ENCODE data around the gene PTGER3.

- TF ChIP-seq CTCF (IDR thresholded peaks at IDR 0.05 in 4 of 5, conservative IDR thresholded peaks at IDR 0.05 in 1 of 5) (no peak), POLR2A (IDR thresholded peaks at IDR 0.05) (no peak)
Observed at GRCh38 chr1:71019233-71019969, 28.2 kb downstream of the PTGER3 start.

Data from gastrocnemius medialis (tissue), 4 donors.